ENCODE results near the gene DDOST. TPM values are rescaled to one million over a fixed set of nuclear protein-coding genes. Genes with fewer than 3 reads are reported as not detected.

The DDOST gene
- total RNA-seq, 2 donors from 2014 or later, result 118 to 164 TPM

GRCh38 chr1:20634594-20635084 lies 26.5 kb downstream of the DDOST start:
- DNase-seq (ENCODE audit: low spot score), result no peak
- intact Hi-C loops (cut with DNase I), result loop anchor here (5.0 to 10.0 kb wide), 2 partner anchors 60 to 112 kb away; no protein-coding TSS in a partner anchor

- no peak for DNase-seq (ENCODE audit: low spot score)
- intact Hi-C loops (cut with DNase I), result loop anchor here in 1 of 2 donors (10.0 kb wide), 1 partner anchor 59 kb away; no protein-coding TSS in a partner anchor
Measured at GRCh38 chr1:20634065-20634593, 27.0 kb downstream of the DDOST start.

GRCh38 chr1:20633190-20634064 lies 27.7 kb downstream of the DDOST start, which contains the start of gene PINK1:
PINK1 (plus strand) TSS chr1:20633458; CDS start chr1:20633549, 91 bp downstream.
- intact Hi-C loops (cut with DNase I), result loop anchor here in 1 of 2 donors (10.0 kb wide), 1 partner anchor 59 kb away; no protein-coding TSS in a partner anchor

GRCh38 chr1:20632386-20632785 lies 28.8 kb downstream of the DDOST start:
- DNase-seq (ENCODE audit: low spot score), result no peak
- intact Hi-C loops (cut with DNase I), result loop anchor here in 1 of 2 donors (10.0 kb wide), 1 partner anchor 58 kb away; no protein-coding TSS in a partner anchor

More at GRCh38 chr1:20633190-20634064, 27.7 kb downstream of the DDOST start, which contains the start of gene PINK1:
- peak; percentile 95 for DNase-seq (ENCODE audit: low spot score)

GRCh38 chr1:20630729-20631128 lies 30.4 kb downstream of the DDOST start:
- intact Hi-C loops (cut with DNase I), result loop anchor here in 1 of 2 donors (10.0 kb wide), 1 partner anchor 56 kb away; no protein-coding TSS in a partner anchor
- DNase-seq (ENCODE audit: low spot score), result no peak

- intact Hi-C loops (cut with DNase I), result no loop called here
Measured at GRCh38 chr1:20626524-20626923, 34.6 kb downstream of the DDOST start.

GRCh38 chr1:20626098-20626427 lies 35.1 kb downstream of the DDOST start:
- intact Hi-C loops (cut with DNase I), result no loop called here
- DNase-seq (ENCODE audit: low spot score), result no peak

More at GRCh38 chr1:20626524-20626923, 34.6 kb downstream of the DDOST start:
- DNase-seq (ENCODE audit: low spot score), result no peak

- intact Hi-C loops (cut with DNase I), result no loop called here
- no peak for DNase-seq (ENCODE audit: low spot score)
Measured at GRCh38 chr1:20625176-20626097, 35.7 kb downstream of the DDOST start.

- intact Hi-C loops (cut with DNase I), result no loop called here
- DNase-seq (ENCODE audit: low spot score), result no peak
Measured at GRCh38 chr1:20624709-20625108, 36.5 kb downstream of the DDOST start.

GRCh38 chr1:20621012-20621411 lies 40.2 kb downstream of the DDOST start:
- intact Hi-C loops (cut with DNase I), result no loop called here
- no peak for DNase-seq (ENCODE audit: low spot score)

GRCh38 chr1:20619999-20620398 lies 41.2 kb downstream of the DDOST start:
- intact Hi-C loops (cut with DNase I), result no loop called here
- DNase-seq (ENCODE audit: low spot score), result no peak

- DNase-seq (ENCODE audit: low spot score), result no peak
- intact Hi-C loops (cut with DNase I), result no loop called here
Measured at GRCh38 chr1:20618550-20618949, 42.6 kb downstream of the DDOST start.

- intact Hi-C loops (cut with DNase I), result no loop called here
Measured at GRCh38 chr1:20616847-20617487, 44.2 kb downstream of the DDOST start.

GRCh38 chr1:20615946-20616846 lies 45.0 kb downstream of the DDOST start:
- intact Hi-C loops (cut with DNase I), result no loop called here
- DNase-seq (ENCODE audit: low spot score), result no peak

More at GRCh38 chr1:20616847-20617487, 44.2 kb downstream of the DDOST start:
- no peak for DNase-seq (ENCODE audit: low spot score)

GRCh38 chr1:20614131-20614579 lies 47.0 kb downstream of the DDOST start:
- intact Hi-C loops (cut with DNase I), result no loop called here
- DNase-seq (ENCODE audit: low spot score), result no peak

GRCh38 chr1:20612221-20612746 lies 48.9 kb downstream of the DDOST start:
- DNase-seq (ENCODE audit: low spot score), result no peak
- intact Hi-C loops (cut with DNase I), result no loop called here

- DNase-seq (ENCODE audit: low spot score), result no peak
- intact Hi-C loops (cut with DNase I), result no loop called here
Measured at GRCh38 chr1:20611652-20612051, 49.5 kb downstream of the DDOST start.
